Prostate gland (tissue), 2 donors: ENCODE results near the gene PRUNE1.

Source experiments
- CTCF ChIP-seq, 4 experiments: fragments of 200-600 bp in 2 of 4; fragments of 450-650 bp in 2 of 4; sonication (generic) in 2 of 4; IDR thresholded peaks; 1 replicate in 3 of 4; 2 replicates in 1 of 4; pipeline ENCODE4 v1.5.1; 2016 to 2019; ENCODE audit warnings: antibody characterized with exemption in 4 of 4, mild to moderate bottlenecking in 2 of 4, moderate library complexity in 2 of 4
- POLR2A ChIP-seq: fragments of 450-650 bp; IDR thresholded peaks from one replicate; pipeline ENCODE4 v1.6.1; 2016; ENCODE audit warnings: antibody characterized with exemption, mild to moderate bottlenecking
- POLR2AphosphoS5 ChIP-seq: sonication (generic); formaldehyde crosslinking; IDR thresholded peaks from one replicate; pipeline ENCODE4 v1.6.1; 2017; ENCODE audit warnings: antibody characterized with exemption

- TF ChIP-seq CTCF (IDR thresholded peaks at IDR 0.05): no peak
- peak; percentile 29 for TF ChIP-seq POLR2A
- peak; percentile 7 for TF ChIP-seq POLR2AphosphoS5
Observed at GRCh38 chr1:150976879-150977694, 31.2 kb upstream of the PRUNE1 start.
